Spleen (tissue), 7 donors: ENCODE data around the gene PITPNC1.

Source experiments
- POLR2A ChIP-seq, 3 donors: fragments of 450-650 bp; IDR thresholded peaks; one replicate each; pipeline ENCODE4 v1.5.1; 2017; ENCODE audit warnings: antibody characterized with exemption in 3 of 3, mild to moderate bottlenecking in 1 of 3
- POLR2AphosphoS5 ChIP-seq, 3 donors: sonication (generic); formaldehyde crosslinking; IDR thresholded peaks; one replicate each; pipeline ENCODE4 v1.5.1; 2017; ENCODE audit warnings: antibody characterized with exemption in 3 of 3
- TF ChIP-seq, protein P1 (sequence below), 11 experiments: fragments of 200-600 bp in 7 of 11; fragments of 450-650 bp in 4 of 11; sonication (generic) in 4 of 11; IDR thresholded peaks in 8 of 11; conservative IDR thresholded peaks in 3 of 11; 1 replicate in 7 of 11; 2 replicates in 4 of 11; pipeline versions ENCODE4 v1.4.0 to v1.8.0; 2016 to 2021; ENCODE audit warnings: antibody characterized with exemption in 11 of 11, inconsistent platforms in 4 of 11, mild to moderate bottlenecking in 1 of 11
- donor health status: DM: no; HTN: no; CAD: no; lungs with moderate emphysema.
- donor health status: DM: no; HTN: no; CAD: no.
- donor health status: DM: no; HTN: no; CAD: no.

DNA sequence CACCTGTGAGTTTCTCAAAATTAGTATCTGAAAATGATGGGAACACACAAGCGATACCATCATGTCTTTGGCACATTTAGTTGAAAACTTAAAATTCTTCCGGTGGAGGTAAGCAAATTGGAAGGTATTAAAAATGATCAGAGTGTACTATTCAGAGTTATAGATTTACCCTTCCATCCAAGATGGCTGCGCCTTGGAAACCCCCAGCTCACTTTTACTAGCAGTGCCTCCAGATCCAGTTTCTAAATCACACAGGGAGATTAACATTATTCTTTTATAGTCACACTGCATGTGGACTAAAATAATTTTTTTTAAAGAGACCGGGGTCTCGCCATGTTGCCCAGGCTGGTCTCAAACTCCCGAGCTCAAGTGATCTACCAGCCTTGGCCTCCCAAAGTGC, 15.0 kb downstream of the PITPNC1 start:
- no peak for TF ChIP-seq POLR2A (IDR thresholded peaks at IDR 0.05)
- TF ChIP-seq, protein P1, sequence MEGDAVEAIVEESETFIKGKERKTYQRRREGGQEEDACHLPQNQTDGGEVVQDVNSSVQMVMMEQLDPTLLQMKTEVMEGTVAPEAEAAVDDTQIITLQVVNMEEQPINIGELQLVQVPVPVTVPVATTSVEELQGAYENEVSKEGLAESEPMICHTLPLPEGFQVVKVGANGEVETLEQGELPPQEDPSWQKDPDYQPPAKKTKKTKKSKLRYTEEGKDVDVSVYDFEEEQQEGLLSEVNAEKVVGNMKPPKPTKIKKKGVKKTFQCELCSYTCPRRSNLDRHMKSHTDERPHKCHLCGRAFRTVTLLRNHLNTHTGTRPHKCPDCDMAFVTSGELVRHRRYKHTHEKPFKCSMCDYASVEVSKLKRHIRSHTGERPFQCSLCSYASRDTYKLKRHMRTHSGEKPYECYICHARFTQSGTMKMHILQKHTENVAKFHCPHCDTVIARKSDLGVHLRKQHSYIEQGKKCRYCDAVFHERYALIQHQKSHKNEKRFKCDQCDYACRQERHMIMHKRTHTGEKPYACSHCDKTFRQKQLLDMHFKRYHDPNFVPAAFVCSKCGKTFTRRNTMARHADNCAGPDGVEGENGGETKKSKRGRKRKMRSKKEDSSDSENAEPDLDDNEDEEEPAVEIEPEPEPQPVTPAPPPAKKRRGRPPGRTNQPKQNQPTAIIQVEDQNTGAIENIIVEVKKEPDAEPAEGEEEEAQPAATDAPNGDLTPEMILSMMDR (IDR thresholded peaks at IDR 0.05 in 8 of 11, conservative IDR thresholded peaks at IDR 0.05 in 3 of 11), result no peak
- TF ChIP-seq POLR2AphosphoS5 (IDR thresholded peaks at IDR 0.05), result no peak
